Ishikawa (cell line): Measurements from ENCODE around the gene DEPDC5.

Experiments
- CEBPB ChIP-seq: IDR thresholded peaks from 2 replicates; pipeline ENCODE4 v1.6.1; 2012
- CREB1 ChIP-seq: IDR thresholded peaks from 2 replicates; pipeline ENCODE4 v1.6.1; 2012; ENCODE audit warnings: low read depth
- EGR1 ChIP-seq: IDR thresholded peaks from 2 replicates; pipeline ENCODE4 v1.6.1; 2012
- EP300 ChIP-seq: IDR thresholded peaks from 2 replicates; pipeline ENCODE4 v1.6.1; 2012; ENCODE audit warnings: borderline replicate concordance
- FOXM1 ChIP-seq: IDR thresholded peaks from 2 replicates; pipeline ENCODE4 v1.6.1; 2012; ENCODE audit warnings: low read depth, borderline replicate concordance
- MAX ChIP-seq: IDR thresholded peaks from 2 replicates; pipeline ENCODE4 v1.6.1; 2012
- RAD21 ChIP-seq: IDR thresholded peaks from 2 replicates; pipeline ENCODE4 v1.6.1; 2012; ENCODE audit warnings: low read depth
- TCF12 ChIP-seq: IDR thresholded peaks from 2 replicates; pipeline ENCODE4 v1.6.1; 2012; ENCODE audit warnings: low read depth
- USF1 ChIP-seq: IDR thresholded peaks from 2 replicates; pipeline ENCODE4 v1.6.1; 2012
- YY1 ChIP-seq: IDR thresholded peaks from 2 replicates; pipeline ENCODE4 v1.6.1; 2012; ENCODE audit warnings: low read depth
- ZBTB7A ChIP-seq: IDR thresholded peaks from 2 replicates; pipeline ENCODE4 v1.6.1; 2012; ENCODE audit warnings: low read depth

- TF ChIP-seq MAX (peak; percentile 78; the same call in 1 of the 2 replicates), TCF12 (no peak), YY1 (peak; percentile 71; the same call in 1 of the 2 replicates), FOXM1 (no peak), RAD21 (no peak), CEBPB (no peak), EP300 (no peak), USF1 (peak; percentile 23; the same call in 1 of the 2 replicates), ZBTB7A (no peak), CREB1 (no peak), EGR1 (no peak)
Observed at GRCh38 chr22:31943978-31944699, 190.3 kb downstream of the DEPDC5 start, which contains the start of gene YWHAH.
